Transverse colon (tissue), 4 donors: Measurements from ENCODE around the gene ALDH1A2. TPM values are rescaled to one million over a fixed set of nuclear protein-coding genes. Genes with fewer than 3 reads are reported as not detected.

ENCODE experiments used
- DNase-seq: peaks from one replicate; pipeline ENCODE4 v3.0.0-alpha.2; 2019
- H3K27ac ChIP-seq, 4 donors: fragments of 200-600 bp; sonication (generic); 2 replicates each; pipeline ENCODE4 v1.5.1; 2016 to 2018; ENCODE audit warnings: inconsistent platforms in 4 of 4
- H3K27me3 ChIP-seq: fragments of 200-600 bp; sonication (generic); 2 replicates; pipeline ENCODE4 v1.5.1; 2017; ENCODE audit warnings: inconsistent platforms
- H3K36me3 ChIP-seq, 4 donors: fragments of 200-600 bp; sonication (generic); 2 replicates each; pipeline ENCODE4 v1.5.1; 2017 to 2019; ENCODE audit warnings: inconsistent platforms in 4 of 4
- H3K4me1 ChIP-seq, 4 donors: fragments of 200-600 bp; sonication (generic); 2 replicates each; pipeline ENCODE4 v1.5.1; 2017 to 2020; ENCODE audit warnings: inconsistent platforms in 4 of 4
- H3K4me3 ChIP-seq, 4 donors: fragments of 200-600 bp; sonication (generic); 1 replicate in 1 of 4; 2 replicates in 3 of 4; pipeline versions ENCODE4 v1.5.1 to v1.6.1; 2017 to 2019; ENCODE audit warnings: inconsistent platforms in 4 of 4
- H3K9me3 ChIP-seq, 2 donors: fragments of 200-600 bp; sonication (generic); 2 replicates each; pipeline ENCODE4 v1.5.1; 2017 to 2019; ENCODE audit warnings: inconsistent platforms in 2 of 2
- CTCF ChIP-seq, 5 experiments: fragments of 200-600 bp in 3 of 5; fragments of 450-650 bp in 2 of 5; sonication (generic) in 3 of 5; IDR thresholded peaks; 1 replicate in 2 of 5; 2 replicates in 3 of 5; pipeline ENCODE4 v1.5.1; 2016 to 2017; ENCODE audit warnings: antibody characterized with exemption in 5 of 5, inconsistent platforms in 3 of 5, mild to moderate bottlenecking in 2 of 5, moderate library complexity in 1 of 5
- EP300 ChIP-seq: sonication (generic); formaldehyde crosslinking; IDR thresholded peaks from one replicate; pipeline ENCODE4 v1.6.1; 2017; ENCODE audit warnings: antibody characterized with exemption, low read depth
- POLR2A ChIP-seq: fragments of 450-650 bp; IDR thresholded peaks from one replicate; pipeline ENCODE4 v1.6.1; 2016; ENCODE audit warnings: antibody characterized with exemption, mild to moderate bottlenecking, moderate library complexity
- POLR2AphosphoS5 ChIP-seq, 3 donors: sonication (generic); formaldehyde crosslinking; IDR thresholded peaks; one replicate each; pipeline ENCODE4 v1.6.1; 2016; ENCODE audit warnings: antibody characterized with exemption in 3 of 3
- WGBS, 2 donors: methylation state at CpG; one replicate each; pipeline ENCODE4 v1.1.5; 2018; ENCODE audit warnings: low coverage in 1 of 2; 5-methylcytosine and 5-hydroxymethylcytosine counted together
- in situ Hi-C, 4 donors: fragments of 200-750 bp; cut with MboI; loops; one replicate each; pipeline versions ENCODE4 v1.15.0 to v1.15.1; 2017; ENCODE audit warnings: low sequenced_read_pairs in 3 of 4, low pct_ligation_motif_present in 1 of 4, low pct_unique_long_range_greater_than_20kb in 1 of 4
- intact Hi-C: fragments of 100-400 bp; cut with DNase I; formaldehyde crosslinking; loops from one replicate; pipeline ENCODE4 v1.15.1; 2023; ENCODE audit warnings: low total_unique reads
- total RNA-seq, 4 donors: library from RNA; depleted of rRNA; stranded (reverse); fragments of >200 nt; gene quantifications; one replicate each; pipeline ENCODE4 v1.1.0, GENCODE V29; 2016

Gene ALDH1A2
- total RNA-seq, 4 donors from 2014 or later, result 0.68 to 4.9 (median 1.7) TPM; not detected in 1

- no peaks in the 10 kb centered on the region for H3K36me3 ChIP-seq
- intact Hi-C loops, result loop anchor here (2.0 kb wide), 1 partner anchor 311 kb away; no protein-coding TSS in a partner anchor
- no peak for DNase-seq
- TF ChIP-seq CTCF (IDR thresholded peaks at IDR 0.05) (no peak), POLR2A (no peak), POLR2AphosphoS5 (IDR thresholded peaks at IDR 0.05) (no peak)
- 11% methylated on average over 1 of the region's 1 CpG for WGBS, 2 donors
- no peak overlapping the region for H3K4me3 ChIP-seq
- in situ Hi-C loops, result loop anchor here in 2 of 4 donors (10.0 kb wide), 2 partner anchors 333 to 523 kb away; no protein-coding TSS in a partner anchor
- H3K27me3 ChIP-seq, result peaks cover 21% of the 10 kb centered on the region
- H3K4me1 ChIP-seq, result no peaks in the 10 kb centered on the region
- H3K9me3 ChIP-seq, result no peaks in the 10 kb centered on the region
- no peak overlapping the region for H3K27ac ChIP-seq
Observed at GRCh38 chr15:58077427-58077826, 11.9 kb upstream of the ALDH1A2 start.

- DNase-seq, result no peak
- no peaks in the 10 kb centered on the region for H3K4me1 ChIP-seq
- peaks cover 23% of the 10 kb centered on the region for H3K27me3 ChIP-seq
- in situ Hi-C loops (loop anchor here (10.0 to 25.0 kb wide), 5 partner anchors 330 to 520 kb away; no protein-coding TSS in a partner anchor), intact Hi-C loops (no loop called here)
- no peak overlapping the region for H3K27ac ChIP-seq
- H3K9me3 ChIP-seq, result no peaks in the 10 kb centered on the region
- no peaks in the 10 kb centered on the region for H3K36me3 ChIP-seq
- H3K4me3 ChIP-seq, result no peak overlapping the region
- WGBS, 2 donors, result 80 to 100% methylated on average over 1 to 2 of the region's 2 CpGs
- TF ChIP-seq EP300, result no peak
- no peak for TF ChIP-seq CTCF (IDR thresholded peaks at IDR 0.05)
- no peak for TF ChIP-seq POLR2A
- TF ChIP-seq POLR2AphosphoS5 (IDR thresholded peaks at IDR 0.05), result no peak
Observed at GRCh38 chr15:58074452-58074851, 8.9 kb upstream of the ALDH1A2 start.

- DNase-seq, result peak; percentile 69
- H3K4me3 ChIP-seq, result no peak overlapping the region
- in situ Hi-C loops, result loop anchor here (10.0 to 25.0 kb wide), 5 partner anchors 326 to 516 kb away; no protein-coding TSS in a partner anchor
- TF ChIP-seq CTCF (IDR thresholded peaks at IDR 0.05) (peak; percentile 76 to 92 (median 83)), POLR2AphosphoS5 (IDR thresholded peaks at IDR 0.05) (no peak)
- H3K27me3 ChIP-seq, result peaks cover 50% of the 10 kb centered on the region
- H3K9me3 ChIP-seq, result no peaks in the 10 kb centered on the region
- peaks cover 0 to 8% (median 4%) of the 10 kb centered on the region in 4 donors for H3K4me1 ChIP-seq
- intact Hi-C loops, result no loop called here
- WGBS, 2 donors, result 41 to 44% methylated on average over 7 of the region's 7 CpGs
- H3K36me3 ChIP-seq, result no peaks in the 10 kb centered on the region
- H3K27ac ChIP-seq, result no peak overlapping the region
Observed at GRCh38 chr15:58070801-58071418, 5.4 kb upstream of the ALDH1A2 start.

- Histone ChIP-seq H3K36me3 (no peaks in the 10 kb centered on the region), H3K27me3 (peaks cover 63% of the 10 kb centered on the region), H3K9me3 (no peaks in the 10 kb centered on the region), H3K4me3 (no peak overlapping the region), H3K4me1 (peaks cover 3 to 18% (median 13%) of the 10 kb centered on the region in 4 donors), H3K27ac (no peak overlapping the region)
- 88 to 94% methylated on average over 5 of the region's 5 CpGs for WGBS, 2 donors
- in situ Hi-C loops (loop anchor here (5.0 to 25.0 kb wide), 6 partner anchors 202 to 432 kb away; no protein-coding TSS in a partner anchor), intact Hi-C loops (loop anchor here (10.0 kb wide), 1 partner anchor 204 kb away; no protein-coding TSS in a partner anchor)
- DNase-seq, result no peak
- no peak for TF ChIP-seq POLR2AphosphoS5 (IDR thresholded peaks at IDR 0.05)
- TF ChIP-seq EP300, result no peak
- no peak for TF ChIP-seq CTCF (IDR thresholded peaks at IDR 0.05)
- TF ChIP-seq POLR2A, result no peak
Observed at GRCh38 chr15:58069008-58069407, 3.5 kb upstream of the ALDH1A2 start.
